Measurements from ENCODE around the gene GPR149.

The GPR149 gene

GRCh38 chr3:154301561-154301960 lies 128.4 kb downstream of the GPR149 start:
- no peak for TF ChIP-seq TAF1 (IDR thresholded peaks at IDR 0.05; ENCODE audit: borderline replicate concordance, low read depth, low read length)
- FAIRE-seq (no peak), DNase-seq (ENCODE audit: insufficient read length) (no peak)

GRCh38 chr3:154294016-154294415 lies 136.0 kb downstream of the GPR149 start:
- DNase-seq (ENCODE audit: insufficient read length) (no peak), FAIRE-seq (no peak)
- TF ChIP-seq POLR2AphosphoS5 (IDR thresholded peaks at IDR 0.05; ENCODE audit: low read depth, low read length) (no peak), POLR2A (IDR thresholded peaks at IDR 0.05; ENCODE audit: low read depth, low read length) (no peak), TAF1 (IDR thresholded peaks at IDR 0.05; ENCODE audit: borderline replicate concordance, low read depth, low read length) (no peak)

GRCh38 chr3:154290187-154290586 lies 139.8 kb downstream of the GPR149 start:
- FAIRE-seq (no peak), DNase-seq (ENCODE audit: insufficient read length) (no peak)
- TF ChIP-seq TAF1 (IDR thresholded peaks at IDR 0.05; ENCODE audit: borderline replicate concordance, low read depth, low read length) (no peak), POLR2A (IDR thresholded peaks at IDR 0.05; ENCODE audit: low read depth, low read length) (no peak), POLR2AphosphoS5 (IDR thresholded peaks at IDR 0.05; ENCODE audit: low read depth, low read length) (no peak)

Data from GM12892 (cell line).